Parathyroid adenoma (tissue), 2 donors: ENCODE data around the gene ACSM4.

Source experiments
- H2AFZ ChIP-seq: fragments of 300-600 bp; sonication (generic); one replicate; pipeline ENCODE4 v1.7.0; 2017; ENCODE audit warnings: antibody characterized with exemption, mild to moderate bottlenecking
- H3K27ac ChIP-seq: fragments of 300-600 bp; sonication (generic); one replicate; pipeline ENCODE4 v1.7.0; 2017
- H3K27me3 ChIP-seq: fragments of 300-600 bp; sonication (generic); one replicate; pipeline ENCODE4 v1.7.0; 2017; ENCODE audit warnings: low read length; ENCODE audit not compliant: control insufficient read depth, insufficient read depth
- H3K36me3 ChIP-seq: fragments of 300-600 bp; sonication (generic); one replicate; pipeline ENCODE4 v1.7.0; 2017; ENCODE audit warnings: low read length; ENCODE audit not compliant: control insufficient read depth, insufficient read depth
- H3K4me1 ChIP-seq: fragments of 300-600 bp; sonication (generic); one replicate; pipeline ENCODE4 v1.7.0; 2017; ENCODE audit warnings: control low read depth
- H3K4me2 ChIP-seq: fragments of 300-600 bp; sonication (generic); one replicate; pipeline ENCODE4 v1.7.0; 2017; ENCODE audit warnings: low read length
- H3K4me3 ChIP-seq: fragments of 300-600 bp; sonication (generic); one replicate; pipeline ENCODE4 v1.7.0; 2017; ENCODE audit warnings: low read depth, low read length
- H3K79me2 ChIP-seq: fragments of 300-600 bp; sonication (generic); one replicate; pipeline ENCODE4 v1.7.0; 2017; ENCODE audit warnings: control low read depth
- H3K9ac ChIP-seq: fragments of 300-600 bp; sonication (generic); one replicate; pipeline ENCODE4 v1.7.0; 2017; ENCODE audit warnings: mild to moderate bottlenecking
- H3K9me3 ChIP-seq: fragments of 300-600 bp; sonication (generic); one replicate; pipeline ENCODE4 v1.7.0; 2017; ENCODE audit warnings: low read length; ENCODE audit not compliant: control insufficient read depth
- CTCF ChIP-seq: fragments of 300-600 bp; sonication (generic); IDR thresholded peaks from one replicate; pipeline ENCODE4 v1.7.0; 2017; ENCODE audit warnings: antibody characterized with exemption, mild to moderate bottlenecking
- donor health status: primary hyperparathyroidism.

The ACSM4 gene

GRCh38 chr12:7293670-7294069, 10.2 kb upstream of the ACSM4 start:
- no peak overlapping the region for H3K27ac ChIP-seq
- H3K4me1 ChIP-seq: no peaks in the 10 kb centered on the region
- TF ChIP-seq CTCF: no peak
- no peaks in the 10 kb centered on the region for H3K9me3 ChIP-seq
- no peak overlapping the region for H3K4me2 ChIP-seq
- H3K27me3 ChIP-seq: no peaks in the 10 kb centered on the region
- H3K36me3 ChIP-seq: no peaks in the 10 kb centered on the region
- no peak overlapping the region for H3K9ac ChIP-seq
- H2AFZ ChIP-seq: no peak overlapping the region
- no peaks in the 10 kb centered on the region for H3K79me2 ChIP-seq
- no peak overlapping the region for H3K4me3 ChIP-seq

GRCh38 chr12:7295529-7295928, 8.3 kb upstream of the ACSM4 start:
- no peak overlapping the region for H3K9ac ChIP-seq
- no peaks in the 10 kb centered on the region for H3K36me3 ChIP-seq
- H3K4me1 ChIP-seq: no peaks in the 10 kb centered on the region
- H3K4me3 ChIP-seq: no peak overlapping the region
- peaks cover 2% of the 10 kb centered on the region for H3K27me3 ChIP-seq
- H3K79me2 ChIP-seq: no peaks in the 10 kb centered on the region
- no peak overlapping the region for H2AFZ ChIP-seq
- H3K27ac ChIP-seq: no peak overlapping the region
- H3K9me3 ChIP-seq: no peaks in the 10 kb centered on the region
- TF ChIP-seq CTCF: no peak
- H3K4me2 ChIP-seq: no peak overlapping the region

- Histone ChIP-seq H3K4me2 (no peak overlapping the region), H3K9ac (no peak overlapping the region), H3K4me3 (no peak overlapping the region), H3K27me3 (peaks cover 2% of the 10 kb centered on the region), H3K79me2 (no peaks in the 10 kb centered on the region), H3K36me3 (no peaks in the 10 kb centered on the region), H2AFZ (no peak overlapping the region), H3K9me3 (no peaks in the 10 kb centered on the region), H3K4me1 (no peaks in the 10 kb centered on the region), H3K27ac (no peak overlapping the region)
- TF ChIP-seq CTCF: no peak
Measured at GRCh38 chr12:7297865-7298264, 6.0 kb upstream of the ACSM4 start.

DNA sequence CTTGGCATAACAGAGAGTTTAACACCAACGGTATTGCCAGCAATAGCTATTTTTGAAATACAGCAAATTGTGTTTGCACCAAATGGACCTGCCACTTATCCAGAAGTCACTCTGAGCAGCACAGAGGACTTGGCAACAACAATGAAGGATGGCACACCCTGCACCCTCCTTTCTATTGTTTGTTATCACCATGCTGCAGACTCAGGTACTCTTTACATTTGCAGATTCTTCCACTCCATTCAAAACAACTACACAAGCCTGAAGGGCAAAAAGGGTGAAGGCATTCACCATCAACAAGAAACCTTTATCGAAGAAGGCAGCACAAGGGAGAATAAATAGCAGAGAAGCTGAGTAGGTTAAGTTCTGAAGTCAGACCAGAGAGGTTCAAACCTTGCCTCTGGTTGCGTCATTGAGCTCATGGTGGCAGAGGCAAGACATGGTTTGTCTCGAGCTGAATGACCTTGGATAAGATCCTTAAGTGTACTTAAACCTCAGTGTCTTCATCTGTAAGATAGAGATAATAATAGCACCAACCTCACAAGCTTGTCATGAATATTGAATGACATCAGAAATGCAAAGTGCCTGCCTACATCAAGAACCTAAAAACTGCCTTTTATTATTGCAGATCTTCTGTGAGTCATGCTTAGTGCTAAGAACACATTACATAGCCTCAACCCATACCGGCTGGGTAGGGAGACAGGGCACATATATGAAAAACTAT, 1.4 kb upstream of the ACSM4 start:
- H3K36me3 ChIP-seq: no peaks in the 10 kb centered on the region
- no peaks in the 10 kb centered on the region for H3K4me1 ChIP-seq
- no peak overlapping the region for H3K27ac ChIP-seq
- H3K79me2 ChIP-seq: no peaks in the 10 kb centered on the region
- no peaks in the 10 kb centered on the region for H3K9me3 ChIP-seq
- peaks cover 2% of the 10 kb centered on the region for H3K27me3 ChIP-seq
- H3K9ac ChIP-seq: no peak overlapping the region
- H3K4me2 ChIP-seq: no peak overlapping the region
- no peak overlapping the region for H3K4me3 ChIP-seq
- no peak for TF ChIP-seq CTCF
- no peak overlapping the region for H2AFZ ChIP-seq

GRCh38 chr12:7303230-7303629, 642 bp upstream of the ACSM4 start:
- Histone ChIP-seq H3K79me2 (no peaks in the 10 kb centered on the region), H2AFZ (no peak overlapping the region), H3K4me2 (no peak overlapping the region), H3K27me3 (peaks cover 2% of the 10 kb centered on the region), H3K4me1 (no peaks in the 10 kb centered on the region), H3K27ac (no peak overlapping the region), H3K9me3 (no peaks in the 10 kb centered on the region), H3K4me3 (no peak overlapping the region), H3K9ac (no peak overlapping the region), H3K36me3 (no peaks in the 10 kb centered on the region)
- TF ChIP-seq CTCF: no peak
